Right lobe of liver (tissue), 4 donors: ENCODE results near the gene PLK1.

Experiments used
- CTCF ChIP-seq, 4 donors: fragments of 200-600 bp in 3 of 4; fragments of 450-650 bp in 1 of 4; IDR thresholded peaks; one replicate each; pipeline versions ENCODE4 v1.5.1 to v1.8.0; 2016 to 2022; ENCODE audit warnings: antibody characterized with exemption in 4 of 4, mild to moderate bottlenecking in 2 of 4
- POLR2A ChIP-seq: fragments of 450-650 bp; IDR thresholded peaks from one replicate; pipeline ENCODE4 v1.6.1; 2017; ENCODE audit warnings: antibody characterized with exemption, mild to moderate bottlenecking
- donor health status: DM: no; HTN: no; CAD: no.
- donor health status: DM: no; HTN: no; CAD: no.
- donor health status: DM: no; HTN: yes; CAD: no.

GRCh38 chr16:23691483-23692189, 12.9 kb downstream of the PLK1 start:
- no peak for TF ChIP-seq CTCF (IDR thresholded peaks at IDR 0.05)
- TF ChIP-seq POLR2A = no peak
